Neutrophil (primary cell): ENCODE results near the gene ENOX1.

Experiments
- H3K27ac ChIP-seq: fragments of 200-600 bp; sonication (generic); 2 replicates; pipeline ENCODE4 v1.5.1; 2016; ENCODE audit warnings: mild to moderate bottlenecking, moderate library complexity
- H3K27me3 ChIP-seq: fragments of 200-600 bp; sonication (generic); 2 replicates; pipeline ENCODE4 v1.6.0; 2016; ENCODE audit warnings: mild to moderate bottlenecking
- H3K36me3 ChIP-seq: fragments of 200-600 bp; sonication (generic); 2 replicates; pipeline ENCODE4 v1.5.1; 2017
- H3K4me1 ChIP-seq, 2 experiments: fragments of 200-600 bp in 1 of 2; sonication (generic) in 1 of 2; 1 replicate in 1 of 2; 2 replicates in 1 of 2; pipeline versions ENCODE4 v1.5.1 to v1.6.1; 2013 to 2016; ENCODE audit warnings: low read depth in 1 of 2, low read length in 1 of 2, mild to moderate bottlenecking in 1 of 2, moderate library complexity in 1 of 2; ENCODE audit not compliant: control insufficient read depth in 1 of 2, insufficient read depth in 1 of 2
- H3K4me3 ChIP-seq, 2 experiments: fragments of 200-600 bp in 1 of 2; sonication (generic) in 1 of 2; 1 replicate in 1 of 2; 2 replicates in 1 of 2; pipeline ENCODE4 v1.5.1; 2013 to 2016; ENCODE audit warnings: low read depth in 1 of 2, low read length in 1 of 2, mild to moderate bottlenecking in 1 of 2, moderate library complexity in 1 of 2
- H3K9me3 ChIP-seq: fragments of 200-600 bp; sonication (generic); 2 replicates; pipeline ENCODE4 v1.5.1; 2016
- CTCF ChIP-seq: fragments of 200-600 bp; sonication (generic); IDR thresholded peaks from 2 replicates; pipeline ENCODE4 v1.5.1; 2016; ENCODE audit warnings: antibody characterized with exemption

ENOX1 gene

GRCh38 chr13:43441899-43442499, 344.8 kb downstream of the ENOX1 start:
- Histone ChIP-seq H3K9me3 (no peaks in the 10 kb centered on the region), H3K4me3 (no peak overlapping the region), H3K36me3 (no peaks in the 10 kb centered on the region), H3K27ac (no peak overlapping the region), H3K27me3 (no peaks in the 10 kb centered on the region), H3K4me1 (no peaks in the 10 kb centered on the region)
- no peak for TF ChIP-seq CTCF

- Histone ChIP-seq H3K27me3 (no peaks in the 10 kb centered on the region), H3K27ac (no peak overlapping the region), H3K4me3 (no peak overlapping the region), H3K36me3 (no peaks in the 10 kb centered on the region), H3K4me1 (no peaks in the 10 kb centered on the region), H3K9me3 (no peaks in the 10 kb centered on the region)
- no peak for TF ChIP-seq CTCF
Observed at GRCh38 chr13:43441464-43441863, 345.3 kb downstream of the ENOX1 start.

- Histone ChIP-seq H3K27me3 (no peaks in the 10 kb centered on the region), H3K4me1 (no peaks in the 10 kb centered on the region), H3K9me3 (no peaks in the 10 kb centered on the region), H3K36me3 (no peaks in the 10 kb centered on the region), H3K4me3 (no peak overlapping the region), H3K27ac (no peak overlapping the region)
- no peak for TF ChIP-seq CTCF
Observed at GRCh38 chr13:43434191-43434590, 352.6 kb downstream of the ENOX1 start.

GRCh38 chr13:43433691-43434141, 353.1 kb downstream of the ENOX1 start:
- Histone ChIP-seq H3K9me3 (no peaks in the 10 kb centered on the region), H3K27ac (no peak overlapping the region), H3K4me1 (no peaks in the 10 kb centered on the region), H3K4me3 (no peak overlapping the region), H3K27me3 (no peaks in the 10 kb centered on the region), H3K36me3 (no peaks in the 10 kb centered on the region)
- TF ChIP-seq CTCF, result no peak

DNA sequence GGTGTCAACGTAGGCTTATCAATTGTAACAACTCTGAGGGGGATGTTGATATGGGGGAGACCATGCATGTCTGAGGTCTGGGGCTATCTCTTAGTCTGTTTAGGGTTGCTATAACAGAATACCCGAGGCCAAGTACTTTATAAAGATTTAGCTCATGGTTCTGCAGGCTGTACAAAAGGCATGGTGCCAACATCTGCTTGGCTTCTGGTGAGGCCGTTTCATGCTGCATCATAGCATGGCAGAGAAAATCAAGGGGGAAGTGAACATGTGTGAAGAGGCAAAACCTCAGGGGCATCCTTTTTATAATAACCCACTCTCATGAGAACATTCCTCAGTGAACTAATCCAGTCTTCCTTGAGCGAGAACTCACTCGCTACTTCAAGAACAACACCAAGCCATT, 353.8 kb downstream of the ENOX1 start:
- Histone ChIP-seq H3K27me3 (no peaks in the 10 kb centered on the region), H3K27ac (no peak overlapping the region), H3K4me1 (no peaks in the 10 kb centered on the region), H3K9me3 (no peaks in the 10 kb centered on the region), H3K4me3 (no peak overlapping the region), H3K36me3 (no peaks in the 10 kb centered on the region)
- TF ChIP-seq CTCF, result no peak
